Erythroblast (primary cell): ENCODE results near the gene PPP1R8.
A peak's percentile ranks its signal among the peaks of the same experiment; 100 is the strongest.
"Not testable (repeated sequence)": the region's sequence is repeated elsewhere in the genome, so short reads cannot be mapped to it uniquely, and the experiment has no call there.

Experiments
- DNase-seq, 2 experiments: peaks; one replicate each; lab custom pipeline; 2025; lab: John Stamatoyannopoulos, UW
- GATA1 ChIP-seq: IDR thresholded peaks from 2 replicates; pipeline ENCODE4 v1.6.1; 2011; ENCODE audit warnings: low read depth, mild to moderate bottlenecking, control low read depth, low read length, moderate library complexity
- POLR2A ChIP-seq: IDR thresholded peaks from 2 replicates; pipeline ENCODE4 v1.6.1; 2011; ENCODE audit warnings: mild to moderate bottlenecking, low read length

PPP1R8 gene

GRCh38 chr1:27830621-27831440 lies at the start of gene PPP1R8:
Gene PPP1R8 (plus strand): TSS chr1:27830782. CDS start chr1:27830836, 54 bp downstream.
- peak; percentile 94 for DNase-seq
- peak; percentile 94 for TF ChIP-seq POLR2A
- TF ChIP-seq GATA1: no peak

- DNase-seq: no peak
- no peak for TF ChIP-seq GATA1
- TF ChIP-seq POLR2A: no peak
Observed at GRCh38 chr1:27782950-27783349, 47.6 kb upstream of the PPP1R8 start.

- DNase-seq: no peak
- no peak for TF ChIP-seq POLR2A
- TF ChIP-seq GATA1: no peak
Observed at GRCh38 chr1:27784700-27785099, 45.9 kb upstream of the PPP1R8 start.

- no peak for TF ChIP-seq POLR2A
- no peak for TF ChIP-seq GATA1
- no peak for DNase-seq
Observed at GRCh38 chr1:27785781-27786455, 44.7 kb upstream of the PPP1R8 start.

- DNase-seq: no peak
- no peak for TF ChIP-seq POLR2A
- TF ChIP-seq GATA1: no peak
Observed at GRCh38 chr1:27787895-27788294, 42.7 kb upstream of the PPP1R8 start.

- DNase-seq: peak; percentile 16 to 32
Observed at GRCh38 chr1:27789540-27790041, 41.0 kb upstream of the PPP1R8 start.

GRCh38 chr1:27790270-27790669 lies 40.3 kb upstream of the PPP1R8 start:
- DNase-seq: not testable (repeated sequence)

More at GRCh38 chr1:27789540-27790041, 41.0 kb upstream of the PPP1R8 start:
- TF ChIP-seq GATA1 (no peak), POLR2A (no peak)

GRCh38 chr1:27795601-27796000 lies 35.0 kb upstream of the PPP1R8 start:
- DNase-seq: no peak
- TF ChIP-seq POLR2A: no peak
- TF ChIP-seq GATA1: no peak

GRCh38 chr1:27804791-27805190 lies 25.8 kb upstream of the PPP1R8 start:
- no peak for DNase-seq
- TF ChIP-seq GATA1 (no peak), POLR2A (no peak)

GRCh38 chr1:27806758-27807157 lies 23.8 kb upstream of the PPP1R8 start:
- no peak for DNase-seq
- TF ChIP-seq GATA1 (no peak), POLR2A (no peak)

- TF ChIP-seq POLR2A: no peak
- TF ChIP-seq GATA1: no peak
- DNase-seq: no peak
Observed at GRCh38 chr1:27807385-27807784, 23.2 kb upstream of the PPP1R8 start.

GRCh38 chr1:27808131-27808530 lies 22.5 kb upstream of the PPP1R8 start:
- DNase-seq: not testable (repeated sequence)

- DNase-seq: no peak
- no peak for TF ChIP-seq POLR2A
- TF ChIP-seq GATA1: no peak
Observed at GRCh38 chr1:27809883-27810282, 20.7 kb upstream of the PPP1R8 start.

GRCh38 chr1:27811741-27812500 lies 18.7 kb upstream of the PPP1R8 start:
- TF ChIP-seq POLR2A: no peak
- TF ChIP-seq GATA1: no peak
- no peak for DNase-seq
